ENCODE measurements around the gene CD3G.

The CD3G gene

DNA sequence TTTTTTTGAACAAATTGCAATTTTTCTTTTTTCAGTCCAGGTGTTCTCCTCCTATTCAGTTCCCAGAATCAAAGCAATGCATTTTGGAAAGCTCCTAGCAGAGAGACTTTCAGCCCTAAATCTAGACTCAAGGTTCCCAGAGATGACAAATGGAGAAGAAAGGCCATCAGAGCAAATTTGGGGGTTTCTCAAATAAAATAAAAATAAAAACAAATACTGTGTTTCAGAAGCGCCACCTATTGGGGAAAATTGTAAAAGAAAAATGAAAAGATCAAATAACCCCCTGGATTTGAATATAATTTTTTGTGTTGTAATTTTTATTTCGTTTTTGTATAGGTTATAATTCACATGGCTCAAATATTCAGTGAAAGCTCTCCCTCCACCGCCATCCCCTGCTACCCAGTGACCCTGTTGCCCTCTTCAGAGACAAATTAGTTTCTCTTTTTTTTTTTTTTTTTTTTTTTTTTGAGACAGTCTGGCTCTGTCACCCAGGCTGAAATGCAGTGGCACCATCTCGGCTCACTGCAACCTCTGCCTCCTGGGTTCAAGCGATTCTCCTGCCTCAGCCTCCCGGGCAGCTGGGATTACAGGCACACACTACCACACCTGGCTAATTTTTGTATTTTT lies 9.1 kb downstream of the CD3G start:
- H4K20me1 ChIP-seq (ENCODE audit: insufficient read depth, low read length), result no peaks in the 10 kb centered on the region
- no peaks in the 10 kb centered on the region for H3K36me3 ChIP-seq (replicated peaks; ENCODE audit: insufficient read depth, low read length)
- TF ChIP-seq, protein P1, sequence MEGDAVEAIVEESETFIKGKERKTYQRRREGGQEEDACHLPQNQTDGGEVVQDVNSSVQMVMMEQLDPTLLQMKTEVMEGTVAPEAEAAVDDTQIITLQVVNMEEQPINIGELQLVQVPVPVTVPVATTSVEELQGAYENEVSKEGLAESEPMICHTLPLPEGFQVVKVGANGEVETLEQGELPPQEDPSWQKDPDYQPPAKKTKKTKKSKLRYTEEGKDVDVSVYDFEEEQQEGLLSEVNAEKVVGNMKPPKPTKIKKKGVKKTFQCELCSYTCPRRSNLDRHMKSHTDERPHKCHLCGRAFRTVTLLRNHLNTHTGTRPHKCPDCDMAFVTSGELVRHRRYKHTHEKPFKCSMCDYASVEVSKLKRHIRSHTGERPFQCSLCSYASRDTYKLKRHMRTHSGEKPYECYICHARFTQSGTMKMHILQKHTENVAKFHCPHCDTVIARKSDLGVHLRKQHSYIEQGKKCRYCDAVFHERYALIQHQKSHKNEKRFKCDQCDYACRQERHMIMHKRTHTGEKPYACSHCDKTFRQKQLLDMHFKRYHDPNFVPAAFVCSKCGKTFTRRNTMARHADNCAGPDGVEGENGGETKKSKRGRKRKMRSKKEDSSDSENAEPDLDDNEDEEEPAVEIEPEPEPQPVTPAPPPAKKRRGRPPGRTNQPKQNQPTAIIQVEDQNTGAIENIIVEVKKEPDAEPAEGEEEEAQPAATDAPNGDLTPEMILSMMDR (IDR thresholded peaks at IDR 0.05; ENCODE audit: low read length), result peak; percentile 49
- TF ChIP-seq EZH2 (optimal IDR thresholded peaks at IDR 0.05; ENCODE audit: low read depth, low read length), result no peak
- TF ChIP-seq EZH2phosphoT487 (IDR thresholded peaks at IDR 0.05; ENCODE audit: low read length), result no peak
- no peak overlapping the region for H2AFZ ChIP-seq (ENCODE audit: low read length)
- no peak overlapping the region for H3K9ac ChIP-seq (ENCODE audit: low read length)
- H3K4me3 ChIP-seq (ENCODE audit: low read length), result no peak overlapping the region
- peak overlapping the region; percentile 13; the same call in 1 of the 2 replicates for H3K4me2 ChIP-seq (ENCODE audit: low read depth, low read length)
- no peaks in the 10 kb centered on the region for H3K4me1 ChIP-seq (ENCODE audit: low read length)
- H3K27me3 ChIP-seq (replicated peaks; ENCODE audit: insufficient read depth, low read length), result peaks cover 17% of the 10 kb centered on the region
- peak; percentile 33 for DNase-seq
- H3K9me2 ChIP-seq (replicated peaks; ENCODE audit: insufficient read depth, low read length), result no peaks in the 10 kb centered on the region
- no peaks in the 10 kb centered on the region for H3K9me3 ChIP-seq (replicated peaks; ENCODE audit: insufficient read depth, low read length)
- no peaks in the 10 kb centered on the region for H3K79me2 ChIP-seq (ENCODE audit: low read length)
- H3F3A ChIP-seq (ENCODE audit: insufficient read depth, low read length), result no peaks in the 10 kb centered on the region
- no peak overlapping the region for H3K27ac ChIP-seq (ENCODE audit: low read length)

DNA sequence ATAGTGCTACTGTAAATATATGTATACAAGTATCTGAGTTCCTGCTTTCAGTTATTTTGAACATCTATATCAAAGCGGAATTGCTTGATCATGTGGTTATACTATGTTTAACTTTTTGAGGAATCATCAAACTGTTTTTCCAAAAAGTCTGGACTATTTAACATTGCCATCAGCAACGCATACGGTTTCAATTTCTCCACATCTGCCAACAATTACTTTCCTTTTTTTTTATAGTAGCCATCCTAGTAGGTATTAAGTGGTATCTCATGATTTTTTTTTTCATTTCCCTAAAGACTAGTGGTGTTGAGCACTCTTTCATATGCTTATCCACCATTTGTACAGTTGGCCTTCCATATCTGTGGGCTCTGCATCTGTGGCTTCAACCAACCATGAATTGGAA lies 13.9 kb downstream of the CD3G start:
- no peak overlapping the region for H3K9ac ChIP-seq (ENCODE audit: low read length)
- peaks cover 37% of the 10 kb centered on the region for H3K79me2 ChIP-seq (ENCODE audit: low read length)
- DNase-seq, result no peak
- H2AFZ ChIP-seq (ENCODE audit: low read length), result no peak overlapping the region
- no peak overlapping the region for H3K4me3 ChIP-seq (ENCODE audit: low read length)
- no peaks in the 10 kb centered on the region for H3F3A ChIP-seq (ENCODE audit: insufficient read depth, low read length)
- peaks cover 7% of the 10 kb centered on the region for H3K4me1 ChIP-seq (ENCODE audit: low read length)
- TF ChIP-seq, protein P1 (IDR thresholded peaks at IDR 0.05; ENCODE audit: low read length), result no peak
- TF ChIP-seq EZH2phosphoT487 (IDR thresholded peaks at IDR 0.05; ENCODE audit: low read length) (no peak), EZH2 (optimal IDR thresholded peaks at IDR 0.05; ENCODE audit: low read depth, low read length) (no peak)
- no peaks in the 10 kb centered on the region for H3K27me3 ChIP-seq (replicated peaks; ENCODE audit: insufficient read depth, low read length)
- no peaks in the 10 kb centered on the region for H3K36me3 ChIP-seq (replicated peaks; ENCODE audit: insufficient read depth, low read length)
- no peak overlapping the region for H3K27ac ChIP-seq (ENCODE audit: low read length)
- no peak overlapping the region for H3K4me2 ChIP-seq (ENCODE audit: low read depth, low read length)
- no peaks in the 10 kb centered on the region for H3K9me3 ChIP-seq (replicated peaks; ENCODE audit: insufficient read depth, low read length)
- H3K9me2 ChIP-seq (replicated peaks; ENCODE audit: insufficient read depth, low read length), result no peaks in the 10 kb centered on the region
- no peaks in the 10 kb centered on the region for H4K20me1 ChIP-seq (ENCODE audit: insufficient read depth, low read length)

DNA sequence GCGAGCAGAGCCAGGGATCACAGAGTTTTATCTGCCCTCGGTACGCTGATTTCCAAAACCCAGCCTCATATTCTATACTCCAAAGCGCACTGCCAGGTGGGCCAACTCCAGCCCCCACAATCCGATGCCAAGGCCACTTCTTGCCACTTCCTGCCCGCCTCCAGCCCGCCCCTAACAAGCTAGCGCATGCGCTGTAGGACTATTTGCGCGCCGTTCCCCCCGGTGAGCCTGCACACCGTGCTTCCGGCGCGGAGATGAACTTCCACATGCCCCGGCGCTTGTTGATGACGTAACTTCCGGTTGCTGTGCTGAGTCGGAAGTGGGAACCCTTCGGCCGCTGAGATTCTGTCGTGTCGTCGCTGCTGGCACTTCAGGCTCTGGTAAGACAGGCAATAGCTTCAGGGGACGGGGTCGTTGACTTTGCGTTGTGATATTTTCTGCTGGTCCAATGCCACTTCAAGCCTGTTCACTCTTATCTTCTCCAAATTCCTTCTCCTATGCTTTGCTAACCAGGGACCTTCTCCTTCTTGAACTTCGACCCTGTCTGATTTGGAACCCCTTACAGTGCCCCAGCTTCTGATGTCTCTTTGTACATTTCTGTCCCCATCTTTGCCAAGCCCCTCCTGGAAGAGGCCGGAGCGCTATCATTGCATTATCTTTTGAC lies 15.3 kb downstream of the CD3G start, which contains the start of gene UBE4A:
Gene UBE4A (plus strand): TSS at position 306 of the 664 bp plus-strand sequence. CDS start 5,481 bp downstream, outside the sequence.
- H3K9me2 ChIP-seq (replicated peaks; ENCODE audit: insufficient read depth, low read length), result no peaks in the 10 kb centered on the region
- peak within 1 kb of the TSS; percentile 43; the same call in 1 of the 2 replicates for H3K27ac ChIP-seq (ENCODE audit: low read length)
- DNase-seq, result peak; percentile 99
- no peaks in the 10 kb centered on the region for H3K27me3 ChIP-seq (replicated peaks; ENCODE audit: insufficient read depth, low read length)
- peak within 1 kb of the TSS; percentile 86 for H3K9ac ChIP-seq (ENCODE audit: low read length)
- no peaks in the 10 kb centered on the region for H3K9me3 ChIP-seq (replicated peaks; ENCODE audit: insufficient read depth, low read length)
- H3K36me3 ChIP-seq (replicated peaks; ENCODE audit: insufficient read depth, low read length), result no peaks in the 10 kb centered on the region
- peaks cover 7% of the 10 kb centered on the region for H3K4me1 ChIP-seq (ENCODE audit: low read length)
- peaks cover 50% of the 10 kb centered on the region for H3K79me2 ChIP-seq (ENCODE audit: low read length)
- peak within 1 kb of the TSS; percentile 90 for H3K4me2 ChIP-seq (ENCODE audit: low read depth, low read length)
- peak within 1 kb of the TSS; percentile 82 for H3K4me3 ChIP-seq (ENCODE audit: low read length)
- TF ChIP-seq EZH2 (optimal IDR thresholded peaks at IDR 0.05; ENCODE audit: low read depth, low read length) (no peak), EZH2phosphoT487 (IDR thresholded peaks at IDR 0.05; ENCODE audit: low read length) (no peak)
- TF ChIP-seq, protein P1 (IDR thresholded peaks at IDR 0.05; ENCODE audit: low read length), result no peak
- H4K20me1 ChIP-seq (ENCODE audit: insufficient read depth, low read length), result no peaks in the 10 kb centered on the region
- no peaks in the 10 kb centered on the region for H3F3A ChIP-seq (ENCODE audit: insufficient read depth, low read length)
- peak within 1 kb of the TSS; percentile 74 for H2AFZ ChIP-seq (ENCODE audit: low read length)
